ENCODE results near the gene TSKS.
"Not testable (repeated sequence)": the region's sequence is repeated elsewhere in the genome, so short reads cannot be mapped to it uniquely, and the experiment has no call there.

Gene TSKS

DNA sequence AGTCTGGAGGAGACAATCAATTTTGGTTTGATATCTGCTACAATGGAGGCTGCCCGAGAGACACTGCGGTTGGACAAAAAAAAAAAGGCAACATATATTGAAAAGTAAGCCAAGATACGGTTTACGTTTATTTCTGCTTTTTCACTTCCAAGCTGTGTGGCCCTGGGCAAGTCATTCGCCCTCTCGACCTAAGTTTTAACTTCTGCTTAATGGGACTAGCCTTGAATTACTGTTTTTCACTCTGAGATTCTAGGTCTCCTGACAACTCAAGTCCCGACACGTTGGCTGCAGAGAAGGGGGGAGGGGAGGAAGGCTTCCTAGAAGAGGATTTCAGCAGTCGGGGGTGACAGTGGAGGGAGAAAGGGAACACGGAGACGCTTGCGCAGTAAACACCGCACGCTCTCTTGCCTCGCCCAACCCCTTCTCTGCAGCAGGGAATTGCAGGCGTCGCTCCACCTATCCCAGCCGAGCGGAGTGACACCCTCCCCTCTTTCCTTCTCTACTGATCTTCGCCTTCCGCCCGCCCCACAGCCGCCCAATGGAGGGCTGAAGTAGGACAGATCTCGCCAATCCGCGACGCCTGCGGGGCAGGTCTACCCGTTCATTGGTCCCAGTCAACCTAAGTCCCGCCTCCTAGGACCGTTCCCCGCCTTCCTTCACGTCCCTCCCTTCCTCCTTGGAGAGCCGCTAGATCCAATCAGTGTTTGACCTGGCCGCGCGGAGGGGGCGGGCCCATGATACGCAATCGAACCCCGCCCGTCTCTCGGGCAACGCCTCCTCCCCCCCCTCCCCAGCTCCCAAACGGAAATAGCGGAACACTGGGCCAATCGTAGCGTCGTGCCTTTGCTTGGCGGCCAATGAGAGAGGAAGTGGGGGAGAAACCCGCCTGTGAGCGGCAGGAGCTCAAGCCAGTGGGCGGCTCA, 3.2 kb upstream of the TSKS start:
- FAIRE-seq, result peak; percentile 99

DNA sequence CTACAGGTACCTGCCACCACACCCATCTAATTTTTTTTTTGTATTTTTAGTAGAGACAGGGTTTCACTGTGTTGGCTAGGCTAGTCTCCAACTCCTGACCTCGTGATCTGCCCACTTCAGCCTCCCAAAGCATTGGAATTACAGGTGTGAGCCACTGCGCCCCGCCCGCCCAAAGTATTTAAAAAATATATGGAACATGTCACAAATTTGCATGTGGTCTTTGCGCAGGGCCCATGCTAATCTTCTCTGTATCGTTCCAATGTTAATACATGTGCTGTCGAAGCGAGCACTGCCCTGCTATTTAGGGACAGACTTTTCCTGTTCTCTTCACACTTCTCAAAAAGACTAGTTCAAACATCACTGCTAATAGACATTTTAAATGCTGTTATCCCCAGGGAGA, 1.2 kb upstream of the TSKS start:
- FAIRE-seq, result no peak

DNA sequence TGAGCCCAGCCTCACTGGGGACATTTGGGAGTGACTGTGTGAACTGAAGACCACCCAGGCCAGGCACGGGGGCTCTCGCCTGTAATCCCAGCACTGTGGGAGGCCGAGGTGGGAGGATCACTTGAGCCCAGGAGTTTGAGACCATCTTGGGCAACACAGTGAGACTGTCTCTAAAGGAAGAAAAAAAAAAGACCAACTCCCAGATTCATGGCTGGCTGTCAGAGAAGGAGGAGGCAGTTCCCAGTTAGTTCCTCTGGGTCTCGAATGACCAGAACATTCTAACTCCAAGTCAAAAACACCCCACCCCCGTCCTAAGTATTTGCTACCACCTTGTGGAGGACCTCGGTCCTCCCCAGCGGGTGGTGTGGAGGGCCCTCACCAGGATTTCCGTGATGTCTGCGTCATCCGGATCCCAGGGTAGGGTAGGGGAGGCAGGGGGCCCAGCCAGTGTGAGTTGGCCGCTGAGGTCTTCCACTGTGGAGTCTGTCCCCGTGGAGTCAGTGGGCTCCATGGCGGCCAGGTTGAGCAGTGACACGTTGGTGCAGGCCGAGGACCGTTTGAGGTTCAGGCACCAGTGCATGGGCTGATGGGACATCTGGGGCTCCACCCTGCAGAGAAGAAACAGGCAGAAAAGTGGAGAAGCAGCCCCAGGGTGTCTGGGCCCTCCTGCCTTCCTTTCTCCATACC, 1.3 kb downstream of the TSKS start:
- FAIRE-seq, result no peak

DNA sequence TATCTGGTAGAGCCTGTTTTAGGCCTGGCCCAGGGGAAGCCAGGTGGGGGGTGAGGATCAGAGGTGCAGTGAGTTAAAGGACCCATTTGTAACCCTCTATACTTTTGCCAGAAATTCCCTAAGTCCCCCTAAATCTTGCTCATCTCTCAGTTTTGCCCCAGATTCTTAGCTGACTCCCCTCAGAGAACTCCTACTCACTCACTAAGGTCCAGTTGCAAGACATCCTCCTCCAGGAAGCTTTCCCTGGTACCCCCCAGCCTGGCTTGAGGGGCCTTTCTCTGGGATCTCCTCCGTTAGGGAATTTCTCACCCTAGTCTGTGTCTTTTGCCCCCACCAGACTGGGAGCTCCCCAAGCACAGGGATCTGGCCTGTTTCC, 1.9 kb downstream of the TSKS start:
- FAIRE-seq, result no peak

DNA sequence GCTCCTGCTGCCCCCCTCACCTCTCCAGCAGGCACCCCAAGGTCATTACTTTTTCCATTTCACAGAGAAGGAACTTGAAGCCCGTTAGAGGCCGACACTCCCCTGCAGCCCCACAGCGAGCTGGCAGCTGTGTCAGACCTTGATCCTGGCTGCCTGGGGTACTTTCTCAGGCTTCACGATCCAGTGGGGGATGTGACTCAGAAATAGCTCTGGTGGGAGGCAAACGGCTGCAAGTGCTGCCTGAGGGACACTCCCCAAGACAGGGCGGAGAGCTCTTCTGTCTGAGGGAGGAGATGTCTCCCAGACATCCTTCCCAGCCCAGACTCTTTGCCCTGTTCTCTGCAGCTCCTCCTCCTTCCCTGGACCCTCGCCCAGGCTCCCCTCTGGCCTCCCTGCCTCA, 4.8 kb downstream of the TSKS start:
- no peak for FAIRE-seq

DNA sequence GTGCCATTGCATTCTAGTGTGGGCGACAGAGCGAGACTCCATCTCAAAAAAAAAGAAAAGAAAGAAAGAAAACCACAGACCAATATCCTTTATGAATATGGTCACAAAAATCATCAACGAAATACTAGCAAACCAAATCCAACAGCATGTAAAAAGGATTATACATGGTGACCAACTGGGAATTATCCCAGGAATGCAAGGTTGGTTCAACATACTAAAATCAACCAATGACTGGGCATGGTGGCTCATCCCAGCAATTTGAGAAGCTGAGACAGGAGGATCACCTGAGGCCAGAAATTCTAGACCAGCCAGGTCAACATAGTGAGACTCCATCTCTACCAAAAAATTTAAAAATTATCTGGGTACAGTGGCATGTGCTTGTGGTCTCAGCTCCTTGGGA, 7.2 kb downstream of the TSKS start:
- FAIRE-seq, result no peak

DNA sequence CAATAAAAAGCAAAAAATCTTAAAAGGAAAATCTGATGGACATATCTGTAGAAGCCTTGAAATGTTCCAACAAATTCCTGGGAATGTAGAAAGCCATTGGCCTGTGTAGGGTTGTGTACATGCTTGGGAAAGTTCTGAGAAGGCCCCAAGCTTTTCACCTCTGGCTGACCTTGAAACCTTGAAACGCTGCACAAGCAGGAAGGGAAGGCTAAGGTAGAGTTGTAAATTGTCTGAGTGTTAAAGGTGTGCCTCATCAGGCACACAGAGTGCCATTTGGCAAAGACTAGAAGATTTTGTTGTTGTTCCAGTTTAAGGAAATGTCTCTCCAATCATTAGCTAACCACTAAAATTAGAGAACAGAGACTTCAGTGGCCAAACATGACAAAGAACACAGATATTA, 10.4 kb downstream of the TSKS start:
- no peak for FAIRE-seq

DNA sequence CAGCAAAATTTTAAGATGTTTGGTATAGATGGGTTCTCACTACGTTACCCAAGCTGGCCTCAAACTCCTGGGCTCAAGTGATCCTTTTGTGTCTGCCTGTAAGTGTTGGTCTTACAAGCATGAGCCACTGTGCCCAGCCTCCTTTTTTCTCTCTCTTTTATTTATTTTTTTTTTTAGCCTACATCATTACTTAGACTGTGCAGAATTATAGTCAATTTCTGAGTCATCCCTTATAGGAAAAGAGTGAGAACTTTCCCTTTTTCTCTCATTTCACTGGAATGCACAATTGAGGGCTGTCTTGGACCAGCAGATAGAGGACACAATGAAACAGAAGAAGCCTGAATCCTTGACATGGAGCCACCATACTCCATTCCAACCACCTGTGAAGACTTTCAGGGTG, 13.3 kb downstream of the TSKS start:
- no peak for FAIRE-seq

DNA sequence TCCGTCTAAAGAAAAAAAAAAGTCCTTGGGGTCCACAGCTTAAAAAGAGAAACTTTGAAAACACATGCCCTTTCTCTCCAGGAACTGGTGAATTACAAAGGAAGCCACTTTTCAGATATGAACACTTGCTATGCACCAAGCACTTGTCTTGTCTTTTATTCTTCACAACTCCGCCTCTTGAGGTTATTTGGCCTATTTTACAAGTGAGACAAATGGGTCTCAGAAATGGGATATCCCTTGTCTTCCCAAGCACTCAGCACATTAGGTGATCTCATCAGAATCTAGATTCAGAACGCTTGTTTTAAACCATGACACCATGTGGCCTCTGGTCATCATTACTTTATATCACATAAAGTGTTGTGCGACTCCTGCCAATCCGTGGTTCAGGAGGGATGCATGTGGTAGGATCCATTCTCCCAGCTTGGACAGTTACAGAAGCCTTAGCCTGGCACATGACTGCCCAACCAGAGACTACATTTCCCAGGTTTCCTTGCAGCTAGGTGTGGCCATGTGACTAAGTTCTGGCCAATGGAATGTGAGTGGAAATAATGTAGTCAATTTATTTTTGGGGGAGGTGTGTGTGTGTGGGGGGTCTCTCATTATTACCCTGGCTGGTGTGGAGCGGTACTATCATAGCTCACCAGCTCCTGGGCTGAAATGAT, 13.9 kb downstream of the TSKS start:
- FAIRE-seq, result no peak

DNA sequence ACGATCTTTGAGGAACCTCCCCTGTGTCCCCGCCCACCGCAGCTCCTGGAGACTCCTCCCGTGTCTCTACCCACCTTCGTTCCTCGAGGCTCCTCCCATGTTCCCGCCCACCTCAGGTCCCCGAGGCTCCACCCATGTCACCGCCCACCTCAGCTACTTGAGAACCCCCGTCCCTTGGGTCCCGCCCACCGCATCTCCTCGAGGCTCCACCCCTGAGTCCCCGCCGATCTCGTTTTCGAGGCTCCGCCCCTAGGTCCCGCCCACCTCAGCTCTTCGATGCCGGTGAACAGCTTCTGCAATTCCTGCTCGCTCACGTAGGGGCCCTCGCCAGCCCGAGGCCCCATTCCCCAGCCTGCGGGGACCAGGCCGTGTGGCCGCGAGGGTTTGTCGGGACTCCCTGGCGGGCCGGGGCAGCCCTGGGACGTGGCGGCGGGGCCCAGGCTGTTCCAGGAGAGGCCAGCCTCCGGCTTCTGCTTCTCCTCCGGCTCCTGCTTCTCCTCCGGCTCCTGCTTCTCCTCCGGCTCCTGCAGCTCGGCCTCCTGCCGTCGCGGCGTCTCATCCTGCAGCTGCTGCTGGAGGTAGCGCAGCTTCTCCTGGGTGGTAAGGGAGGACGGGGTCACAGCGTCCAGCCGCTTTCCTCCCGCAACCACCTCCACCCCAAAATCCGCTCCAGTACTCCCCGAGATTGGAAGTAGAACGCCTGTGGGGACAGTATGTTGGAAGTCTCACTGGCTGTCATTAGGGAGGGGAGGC, 16.7 kb downstream of the TSKS start:
- no peak for FAIRE-seq

DNA sequence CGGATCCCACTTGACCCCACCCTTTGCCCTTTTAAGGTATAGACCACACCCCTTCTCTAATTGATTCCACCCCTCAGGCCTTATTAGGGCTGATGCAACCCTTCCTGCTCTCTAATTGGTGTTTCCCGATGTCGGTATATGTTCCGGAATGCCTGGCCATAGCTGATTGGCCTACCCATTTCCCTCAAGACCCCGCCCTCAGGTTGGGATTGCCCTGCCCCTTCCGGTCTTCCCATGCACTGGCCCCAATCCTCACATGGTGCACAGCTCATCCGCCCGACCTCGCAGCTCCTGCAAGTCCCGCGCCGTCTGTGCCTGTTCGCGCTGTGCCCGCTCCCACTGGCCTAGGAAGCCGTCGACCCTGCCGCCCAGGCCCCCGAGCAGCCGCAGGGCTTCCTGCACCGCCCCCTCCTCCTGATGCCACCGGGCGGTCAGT, 18.1 kb downstream of the TSKS start:
- no peak for FAIRE-seq

DNA sequence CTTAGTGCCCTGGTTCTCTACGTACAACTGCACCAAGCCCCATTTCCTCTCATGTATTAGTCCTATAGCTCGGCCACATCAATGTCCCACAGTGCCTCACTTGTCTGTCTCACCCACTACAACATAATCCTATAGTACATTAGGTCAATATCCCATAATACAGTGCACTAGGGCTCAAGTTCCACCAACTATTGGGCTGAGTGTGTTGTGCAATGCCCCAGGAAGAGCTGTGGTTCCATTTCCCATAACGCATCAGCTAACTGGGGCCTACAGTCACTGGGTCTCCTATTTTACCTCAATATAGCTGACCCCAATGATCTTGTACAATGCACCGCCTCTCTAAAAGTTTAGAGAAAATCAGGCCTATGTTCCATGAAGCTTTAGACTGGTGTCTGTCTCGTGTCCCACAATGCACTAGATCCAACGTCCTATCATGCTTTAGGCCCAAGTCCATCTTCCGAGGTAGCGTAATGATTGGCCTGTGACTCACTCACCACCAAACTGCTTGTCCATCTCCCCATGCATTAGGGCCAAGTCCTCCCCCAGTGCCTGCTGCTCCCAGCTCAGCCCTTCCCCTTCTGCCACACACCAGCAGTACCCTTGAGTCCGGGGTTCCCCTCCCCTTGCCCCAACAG, 21.8 kb downstream of the TSKS start:
- no peak for FAIRE-seq

DNA sequence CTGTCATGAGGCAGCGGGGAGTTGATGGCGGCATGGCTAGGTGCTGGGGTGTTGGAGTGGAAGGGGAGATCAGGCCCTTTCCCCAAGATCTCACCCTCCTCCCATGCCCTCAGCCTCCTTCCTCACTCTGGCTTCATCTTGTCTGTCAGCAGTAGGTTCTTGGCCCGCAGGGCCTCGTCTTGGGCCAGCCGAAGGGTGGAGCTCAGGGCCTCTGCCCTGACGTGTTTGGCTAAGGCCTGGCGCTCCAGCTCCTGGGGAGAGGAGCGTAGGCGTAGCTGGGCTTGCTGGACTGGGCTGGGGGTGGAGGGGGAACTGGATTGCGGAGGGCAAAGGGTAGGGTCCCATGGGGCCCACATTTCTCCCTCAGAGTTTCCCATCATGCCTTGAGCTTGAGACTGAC, 23.2 kb downstream of the TSKS start:
- FAIRE-seq, result no peak

DNA sequence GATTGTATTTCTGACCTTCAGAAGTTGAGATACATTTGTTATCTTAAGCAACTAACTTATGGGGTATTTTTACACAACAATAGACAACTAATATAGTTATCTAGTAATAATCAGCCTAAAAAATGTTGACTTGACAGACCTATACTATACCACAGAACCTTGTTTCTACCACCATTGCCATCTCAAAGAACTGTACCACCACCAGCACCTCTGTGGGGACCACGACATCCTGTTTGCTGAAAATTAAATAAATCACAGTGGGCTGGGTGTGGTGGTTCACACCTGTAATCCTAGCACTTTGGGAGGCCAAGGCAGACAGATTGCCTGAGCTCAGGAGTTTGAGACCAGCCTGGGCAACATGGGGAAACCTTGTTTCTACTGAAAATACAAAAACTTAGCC, 24.0 kb downstream of the TSKS start:
- FAIRE-seq, result no peak

DNA sequence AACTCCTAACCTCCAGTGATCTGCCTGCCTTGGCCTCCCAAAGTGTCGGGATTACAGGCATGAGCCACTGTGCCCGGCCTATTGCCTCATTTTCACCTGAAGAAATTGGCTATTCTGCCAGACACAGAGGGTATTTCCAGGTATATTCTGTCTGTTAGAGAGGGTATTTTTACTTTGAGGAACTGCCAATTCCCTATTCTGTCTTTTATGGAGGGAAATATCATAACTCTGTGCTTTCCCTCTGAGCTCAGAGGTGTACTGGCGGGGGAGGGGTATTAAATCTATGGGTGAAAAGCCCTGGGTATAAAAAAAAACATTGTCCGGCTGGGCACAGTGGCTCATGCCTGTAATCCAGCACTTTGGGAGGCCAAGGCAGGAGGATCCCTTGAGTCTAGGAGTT, 24.8 kb downstream of the TSKS start:
- no peak for FAIRE-seq

DNA sequence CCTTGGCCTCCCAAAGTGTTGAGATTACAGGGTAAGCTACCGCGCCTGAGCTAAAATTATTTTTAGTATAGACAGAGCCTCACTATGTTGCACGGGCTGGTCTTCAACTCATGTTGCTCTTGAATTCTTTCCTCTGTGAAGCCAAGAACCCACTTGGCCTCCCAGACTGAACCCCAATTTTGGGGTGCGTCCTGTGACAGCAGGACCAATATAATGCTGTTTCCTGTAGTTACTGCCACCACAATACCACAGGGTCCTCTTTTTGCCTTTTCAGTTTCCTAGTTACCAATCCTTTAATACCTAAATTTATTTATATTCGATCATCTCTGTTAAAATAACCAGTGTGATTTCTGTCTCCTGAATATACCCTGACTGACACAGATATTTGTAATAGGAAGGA, 32.9 kb downstream of the TSKS start:
- FAIRE-seq, result no peak

DNA sequence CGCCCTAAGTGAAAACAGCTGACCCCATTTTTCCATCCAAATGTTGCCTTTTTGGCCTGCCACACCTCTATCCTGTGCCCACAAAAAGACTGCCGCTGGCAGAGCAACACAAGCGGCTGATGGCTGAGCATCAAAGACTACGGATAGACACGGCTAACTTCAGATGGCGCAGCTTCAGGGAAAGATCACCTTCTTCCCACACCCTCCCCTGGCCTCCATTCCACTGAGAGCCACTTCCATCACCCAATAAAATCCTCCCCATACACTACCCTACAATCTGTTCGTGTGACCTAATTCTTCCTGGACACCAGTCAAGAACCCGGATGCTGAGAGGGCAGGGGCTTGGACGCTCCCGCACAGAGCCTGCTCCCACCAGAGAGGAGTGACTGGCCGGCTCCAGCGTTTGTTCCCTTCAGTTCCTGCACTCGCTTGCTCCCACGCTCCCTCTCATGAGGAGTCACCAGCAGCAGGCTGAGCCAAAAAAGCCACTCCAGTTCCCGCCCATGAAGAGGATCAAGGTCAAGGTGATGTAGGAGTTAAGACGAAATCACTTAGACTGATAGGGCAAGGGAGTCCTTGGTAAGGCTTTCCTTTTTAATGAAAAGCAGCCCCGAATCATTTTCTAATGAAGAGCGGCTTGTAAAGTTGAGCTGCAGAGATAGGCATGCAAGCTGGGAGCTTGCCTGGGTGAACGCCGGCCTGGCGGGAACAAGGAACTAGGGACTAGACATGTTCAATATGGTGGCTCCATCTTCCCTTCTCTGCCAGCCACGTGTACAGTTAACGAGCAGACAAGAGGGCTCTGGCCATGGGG, 35.7 kb downstream of the TSKS start:
- no peak for FAIRE-seq

DNA sequence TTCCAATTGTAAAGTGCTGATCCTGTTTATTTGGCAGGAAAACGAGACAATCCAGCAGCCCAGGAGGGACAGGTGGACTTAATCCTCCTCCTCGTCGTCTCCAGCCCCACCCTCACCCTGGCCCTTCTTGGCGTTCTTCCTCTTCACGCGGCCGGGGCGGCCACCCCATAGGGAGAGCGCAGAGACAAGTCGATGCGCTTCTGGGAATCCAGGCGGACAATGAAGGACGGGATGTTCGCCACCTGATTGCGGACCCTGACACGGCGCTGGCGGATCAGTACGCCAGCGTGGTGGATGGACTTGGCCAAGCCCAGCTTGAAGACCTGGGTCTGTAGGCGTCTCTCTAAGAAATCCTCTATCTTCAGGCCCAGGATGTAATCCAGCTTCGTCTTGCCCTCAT, 43.7 kb downstream of the TSKS start:
- FAIRE-seq, result not testable (repeated sequence)

DNA sequence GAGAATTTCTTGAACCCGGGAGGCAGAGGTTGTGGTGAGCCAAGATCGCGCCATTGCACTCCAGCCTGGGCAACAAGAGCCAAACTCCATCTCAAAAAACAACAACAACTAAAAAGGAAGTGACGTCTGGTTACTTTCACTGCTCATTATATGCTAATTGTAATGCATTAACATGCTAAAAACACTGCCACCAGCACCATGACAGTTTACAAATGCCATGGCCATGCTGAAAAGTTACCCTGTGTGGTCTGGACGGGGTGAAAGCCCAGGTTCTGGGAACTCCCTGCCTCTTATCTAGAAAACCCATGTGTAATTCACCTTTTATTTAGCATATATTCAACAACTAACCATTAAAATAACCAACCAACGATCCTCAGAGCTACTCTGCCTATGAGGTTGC, 44.1 kb downstream of the TSKS start:
- FAIRE-seq, result no peak

DNA sequence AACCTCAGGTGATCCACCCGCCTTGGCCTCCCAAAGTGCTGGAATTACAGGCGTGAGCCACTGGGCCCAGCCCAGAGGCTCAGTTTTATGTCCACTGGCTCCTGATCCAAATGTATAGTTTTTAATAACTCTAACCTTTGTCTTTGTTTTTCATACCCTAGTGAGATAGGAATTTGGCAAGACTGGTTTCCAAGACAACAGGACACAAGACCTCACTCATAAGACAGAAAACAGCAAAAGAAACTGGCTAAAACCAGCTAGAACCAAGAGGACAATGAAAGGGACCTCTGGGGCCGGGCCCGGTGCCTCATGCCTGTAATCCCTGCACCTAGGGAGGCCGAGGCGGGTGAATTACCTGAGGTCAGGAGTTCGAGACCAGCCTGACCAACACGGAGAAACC, 44.6 kb downstream of the TSKS start:
- no peak for FAIRE-seq

DNA sequence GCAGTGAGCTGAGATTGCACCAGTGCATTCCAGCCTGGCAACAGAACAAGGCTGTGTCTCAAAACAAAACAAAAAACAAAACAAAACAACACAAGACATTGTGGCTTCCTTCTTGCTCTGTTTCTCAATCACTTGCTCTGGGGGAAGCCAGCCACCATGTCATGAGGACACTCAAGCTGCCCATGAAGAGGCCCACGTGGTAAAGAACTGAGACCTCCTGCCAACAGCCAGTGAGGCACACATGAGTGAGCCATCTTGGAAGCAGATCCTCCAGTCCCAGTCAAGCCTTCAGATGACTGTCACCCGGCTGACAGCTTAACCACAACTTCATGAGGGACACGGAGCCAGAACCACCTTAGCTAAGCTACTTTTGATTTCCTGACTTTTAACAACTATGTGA, 47.0 kb downstream of the TSKS start:
- FAIRE-seq, result no peak

Measured in G401.6 (cell line).